Measurements from ENCODE around the gene OSGEP.
"Not testable (repeated sequence)": the region's sequence is repeated elsewhere in the genome, so short reads cannot be mapped to it uniquely, and the experiment has no call there.

Gene OSGEP

DNA sequence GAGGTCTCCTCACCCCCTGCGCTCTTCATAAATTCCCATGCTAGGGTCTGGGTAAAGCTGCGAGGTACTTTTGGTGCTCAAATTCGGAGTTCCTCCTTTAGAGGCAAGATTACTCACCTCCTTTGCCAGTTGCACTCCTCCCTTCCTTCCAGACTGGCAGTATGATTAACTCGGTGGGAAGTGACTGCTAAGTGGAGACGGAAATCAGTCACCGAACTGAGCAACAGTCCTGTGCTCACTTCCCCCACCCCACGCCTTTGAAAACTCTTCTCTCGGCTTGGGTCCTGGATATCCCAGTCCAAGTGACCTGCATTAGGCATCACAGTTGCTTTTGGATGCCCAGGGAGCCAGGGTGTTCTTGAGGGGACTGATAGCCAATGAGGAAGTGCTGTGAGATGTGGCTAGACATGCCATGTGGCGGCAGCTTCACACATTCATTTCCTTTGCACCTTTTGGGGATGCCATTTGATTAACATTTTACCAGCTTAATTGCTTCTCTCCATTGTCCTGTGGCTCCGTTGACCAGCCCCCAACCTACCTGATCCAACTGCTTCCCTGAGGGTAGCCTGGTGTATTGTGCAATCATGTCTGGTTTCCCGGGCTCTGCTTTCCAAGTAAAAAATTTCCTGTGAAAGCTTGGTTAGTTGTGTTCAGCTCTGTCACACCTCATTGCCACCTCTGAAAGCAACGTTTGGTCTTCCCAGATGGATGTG is 15.4 kb upstream of the OSGEP start:
- peak; percentile 49 to 55 for DNase-seq (ENCODE audit: low read depth in 2 of 2)

DNA sequence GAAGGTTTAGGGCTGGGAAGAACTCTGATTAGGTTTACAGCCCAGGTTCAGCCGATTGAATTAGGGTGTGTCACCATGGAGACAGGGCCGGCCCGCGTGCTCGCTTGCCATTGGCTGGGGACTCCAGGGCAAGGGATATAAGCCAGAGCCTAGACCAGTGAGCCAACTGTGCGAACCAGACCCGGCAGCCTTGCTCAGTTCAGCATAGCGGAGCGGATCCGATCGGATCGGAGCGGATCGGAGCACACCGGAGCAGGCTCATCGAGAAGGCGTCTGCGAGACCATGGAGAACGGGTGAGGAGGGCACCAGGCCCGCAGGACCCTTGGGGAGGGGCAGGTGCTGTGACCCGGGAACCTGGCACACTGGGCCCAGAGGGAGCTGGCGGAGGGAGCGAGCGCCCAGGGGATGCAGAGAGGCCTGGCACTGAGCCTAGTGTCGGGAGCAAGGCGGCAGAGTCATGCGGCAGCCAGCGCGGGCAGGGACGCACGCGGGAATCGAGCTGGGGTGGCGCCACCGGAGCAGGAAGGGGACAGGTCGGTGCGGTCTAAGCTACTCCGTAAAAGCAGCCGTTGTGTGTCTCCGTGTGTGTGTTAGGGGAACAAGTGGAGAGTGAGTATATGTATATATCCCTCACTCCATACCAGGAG is 14.8 kb upstream of the OSGEP start, which contains the start of gene PNP:
Gene PNP (plus strand): TSS at position 165 of the 648 bp plus-strand sequence. CDS start 119 bp downstream, at position 284.
- peak; percentile 81 to 87 for DNase-seq (ENCODE audit: low read depth in 2 of 2)

DNA sequence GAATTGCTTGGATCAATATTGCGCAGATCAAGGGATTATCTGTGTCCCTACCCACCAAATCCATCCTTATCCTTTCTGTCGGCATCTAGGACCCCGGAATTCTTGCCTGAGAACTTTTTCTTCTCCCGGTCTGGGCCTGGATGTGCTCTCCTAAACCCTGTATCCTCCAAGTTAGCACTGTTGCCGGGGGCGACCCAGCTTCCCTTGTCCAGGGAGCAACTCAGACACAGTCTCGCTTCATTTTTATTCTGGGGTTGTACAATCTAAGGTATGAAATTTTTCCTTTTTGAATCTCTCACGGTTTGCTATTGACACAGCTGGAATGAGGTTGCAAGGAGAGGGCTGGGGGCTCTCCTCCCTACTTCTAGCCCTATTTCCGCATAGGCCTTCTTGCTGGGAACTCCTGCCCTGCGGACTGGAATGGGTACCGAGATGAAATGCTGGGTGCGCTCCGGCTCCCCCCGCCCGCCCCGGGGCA is 14.2 kb upstream of the OSGEP start:
- DNase-seq (ENCODE audit: low read depth in 2 of 2): no peak

DNA sequence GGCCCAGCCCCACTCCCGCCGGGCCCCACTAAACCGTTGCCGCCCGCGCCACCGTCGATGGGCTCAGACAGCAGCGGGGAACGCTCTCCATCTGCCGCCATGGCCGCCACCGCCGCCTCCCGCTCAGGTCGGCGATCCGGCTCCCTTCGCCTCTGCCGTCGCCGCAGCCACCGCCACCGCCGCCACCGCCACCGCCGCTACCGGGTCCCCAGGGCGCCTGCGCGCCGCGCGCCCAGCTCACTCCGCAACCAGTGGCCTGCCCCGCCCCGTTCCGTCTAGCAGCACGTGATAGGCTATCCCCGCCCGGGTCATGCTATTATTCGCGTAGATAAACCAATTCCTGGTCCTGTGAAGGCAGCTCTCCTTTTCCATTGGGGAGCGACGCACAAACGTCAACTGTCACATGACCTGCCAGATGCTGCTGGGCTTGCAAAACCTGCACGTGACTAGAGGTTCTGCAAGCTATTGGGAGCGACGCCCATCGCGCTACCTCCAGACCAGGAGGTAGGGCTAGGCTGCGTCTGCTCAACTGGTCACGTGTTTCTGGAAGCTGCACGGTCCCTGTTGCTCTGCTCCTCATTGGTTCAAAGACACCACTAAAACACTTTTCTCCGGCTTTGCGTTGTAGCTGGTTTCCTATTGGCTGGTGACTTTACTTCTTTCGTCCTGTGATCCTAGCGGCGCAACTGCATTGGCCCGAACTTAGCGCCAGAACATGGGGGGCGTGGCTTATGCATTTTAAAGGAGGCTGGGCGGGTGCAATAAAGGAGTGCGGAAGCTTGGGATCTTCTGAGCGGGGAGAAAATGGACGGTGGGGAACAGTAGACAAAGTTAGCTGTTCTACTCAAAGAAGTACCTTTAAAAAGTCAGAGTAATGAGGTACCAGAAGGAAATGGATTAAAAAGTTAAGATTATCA is 6.9 kb upstream of the OSGEP start, which contains the start of gene PIP4P1:
Gene PIP4P1 (minus strand): TSS at position 210 of the 917 bp plus-strand sequence. CDS start 109 bp downstream, at position 101.
- DNase-seq (ENCODE audit: low read depth in 2 of 2): peak; percentile 97

DNA sequence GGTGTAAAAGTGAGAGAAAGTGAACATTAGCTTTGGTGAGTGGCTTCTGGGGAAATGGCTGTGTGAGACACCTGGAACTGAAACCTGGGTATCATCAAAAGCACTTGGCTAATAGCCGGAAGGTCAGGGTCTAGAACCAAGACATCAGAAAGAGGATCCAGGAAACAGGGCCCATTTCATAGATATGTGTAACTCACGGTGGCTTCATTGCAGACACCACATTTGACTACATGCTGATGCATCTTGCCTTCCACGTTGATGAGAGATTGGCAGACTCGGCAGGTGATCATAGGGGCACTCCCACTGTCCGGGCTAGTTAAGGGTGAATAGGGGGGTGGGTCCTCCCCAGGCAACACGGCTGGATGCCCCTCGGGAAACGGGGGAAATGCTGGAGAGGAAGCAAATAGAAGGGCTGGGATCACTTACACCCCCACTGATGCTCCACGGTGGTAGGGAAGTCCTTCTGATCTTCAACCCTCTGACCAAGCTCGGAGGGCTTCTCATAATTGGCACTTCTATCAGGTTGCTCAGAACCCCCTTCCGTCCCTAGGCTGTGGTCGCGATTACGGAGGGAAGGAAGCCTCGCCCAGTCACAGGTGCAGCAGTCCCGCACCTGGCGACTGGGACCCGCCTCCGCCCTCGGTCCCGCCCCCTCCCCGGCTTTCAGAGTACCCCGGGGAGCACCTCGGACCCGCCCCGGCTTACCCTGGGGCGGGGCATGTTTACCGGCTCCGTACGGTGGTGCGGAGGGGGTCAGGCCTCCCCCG is 6.0 kb upstream of the OSGEP start:
- peak in 1 of 2 experiments; percentile 35 for DNase-seq (ENCODE audit: low read depth in 2 of 2)

DNA sequence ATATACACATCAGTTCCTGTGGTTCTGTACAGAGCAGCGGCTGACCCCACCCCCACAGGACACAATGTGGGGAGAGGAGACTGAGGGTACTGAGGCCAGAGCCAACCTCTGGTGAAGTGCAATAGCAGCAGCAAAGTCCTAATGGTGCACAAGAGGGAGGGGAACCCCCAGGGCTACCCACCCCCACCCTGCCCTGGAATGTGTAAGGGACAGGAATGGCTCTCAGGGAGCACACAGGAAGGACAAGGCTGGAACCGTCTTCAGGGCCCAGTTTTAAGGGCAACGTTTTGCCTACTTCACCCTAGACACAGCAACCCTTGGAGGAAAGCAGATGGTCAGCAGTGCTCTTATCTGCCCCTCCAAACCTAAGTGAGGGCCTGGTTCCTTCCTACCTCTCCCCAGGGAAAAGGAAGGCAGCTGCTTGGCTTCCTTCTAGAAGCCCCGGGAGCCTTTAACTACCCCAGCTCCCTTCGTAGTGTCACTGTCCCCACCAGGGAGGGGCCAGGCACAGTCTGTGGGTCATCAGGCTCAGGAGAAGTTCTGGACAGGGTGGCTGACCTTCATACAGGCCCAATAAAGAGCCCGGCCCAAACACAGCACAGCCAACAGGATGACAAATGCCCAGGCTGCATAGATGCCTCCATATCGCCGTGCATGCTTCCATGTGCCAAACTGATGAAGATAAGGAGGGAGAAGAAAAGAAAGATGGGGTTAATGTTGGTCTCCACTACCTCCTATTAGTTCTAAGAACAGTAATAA is 3.6 kb upstream of the OSGEP start:
- DNase-seq (ENCODE audit: low read depth in 2 of 2): no peak

DNA sequence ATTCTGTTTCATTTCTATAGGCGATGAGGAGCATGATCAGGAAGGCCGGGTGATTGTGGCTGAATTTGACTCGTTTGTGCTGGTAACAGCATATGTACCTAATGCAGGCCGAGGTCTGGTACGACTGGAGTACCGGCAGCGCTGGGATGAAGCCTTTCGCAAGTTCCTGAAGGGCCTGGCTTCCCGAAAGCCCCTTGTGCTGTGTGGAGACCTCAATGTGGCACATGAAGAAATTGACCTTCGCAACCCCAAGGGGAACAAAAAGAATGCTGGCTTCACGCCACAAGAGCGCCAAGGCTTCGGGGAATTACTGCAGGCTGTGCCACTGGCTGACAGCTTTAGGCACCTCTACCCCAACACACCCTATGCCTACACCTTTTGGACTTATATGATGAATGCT is 2.4 kb upstream of the OSGEP start:
- no peak for DNase-seq (ENCODE audit: low read depth in 2 of 2)

DNA sequence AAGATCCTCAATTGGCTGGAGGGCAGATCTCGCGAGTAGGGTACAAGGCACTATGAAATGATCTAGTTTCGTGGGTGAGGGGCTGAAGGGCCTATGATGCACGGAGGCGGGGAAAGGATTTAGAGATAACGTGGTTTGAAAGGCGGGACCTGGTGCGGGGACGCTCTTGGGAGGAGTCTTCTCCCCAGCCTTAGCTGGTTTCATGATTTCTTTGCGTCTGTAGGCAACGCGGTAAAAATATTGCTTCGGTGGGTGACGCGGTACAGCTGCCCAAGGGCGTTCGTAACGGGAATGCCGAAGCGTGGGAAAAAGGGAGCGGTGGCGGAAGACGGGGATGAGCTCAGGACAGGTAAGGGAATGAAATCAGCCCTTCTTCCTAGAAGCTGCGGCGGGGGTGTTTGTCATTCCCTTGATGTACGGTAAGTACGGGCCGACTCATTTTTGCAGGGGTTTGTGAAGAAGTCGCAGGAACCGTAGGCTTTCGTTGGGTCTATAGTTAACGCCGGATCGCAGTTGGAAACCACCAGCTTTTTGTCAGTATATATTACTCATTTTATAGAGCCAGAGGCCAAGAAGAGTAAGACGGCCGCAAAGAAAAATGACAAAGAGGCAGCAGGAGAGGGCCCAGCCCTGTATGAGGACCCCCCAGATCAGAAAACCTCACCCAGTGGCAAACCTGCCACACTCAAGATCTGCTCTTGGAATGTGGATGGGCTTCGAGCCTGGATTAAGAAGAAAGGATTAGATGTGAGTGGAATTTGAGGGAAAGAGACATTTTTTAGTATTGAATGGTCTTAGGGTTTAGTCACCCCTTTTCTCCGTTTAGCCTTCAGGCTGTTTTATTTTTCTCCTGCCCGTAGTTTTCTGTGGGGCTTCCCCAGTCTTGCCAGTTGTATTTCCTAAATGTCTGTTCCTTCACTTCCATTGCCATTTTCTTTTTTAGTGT is 1.0 kb upstream of the OSGEP start:
- DNase-seq (ENCODE audit: low read depth in 2 of 2): no peak

DNA sequence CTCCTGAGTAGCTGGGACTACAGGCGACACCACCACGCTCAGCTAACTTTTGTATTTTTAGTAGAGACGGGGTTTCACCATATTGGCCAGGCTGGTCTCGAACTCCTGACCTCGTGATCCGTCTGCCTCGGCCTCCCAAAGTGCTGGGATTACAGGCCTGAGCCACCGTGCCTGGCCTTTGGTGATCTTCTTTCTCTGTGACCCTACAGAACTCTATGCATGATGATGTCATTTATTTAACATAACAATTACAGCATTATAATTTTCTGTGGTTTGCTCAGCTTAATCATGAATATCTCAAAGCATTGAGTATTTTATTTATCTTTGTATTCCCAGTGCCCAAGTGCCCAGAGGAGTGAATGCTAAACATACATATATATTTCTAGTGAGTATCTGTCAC is 1.8 kb downstream of the OSGEP start:
- not testable (repeated sequence) for DNase-seq (ENCODE audit: low read depth in 2 of 2)

DNA sequence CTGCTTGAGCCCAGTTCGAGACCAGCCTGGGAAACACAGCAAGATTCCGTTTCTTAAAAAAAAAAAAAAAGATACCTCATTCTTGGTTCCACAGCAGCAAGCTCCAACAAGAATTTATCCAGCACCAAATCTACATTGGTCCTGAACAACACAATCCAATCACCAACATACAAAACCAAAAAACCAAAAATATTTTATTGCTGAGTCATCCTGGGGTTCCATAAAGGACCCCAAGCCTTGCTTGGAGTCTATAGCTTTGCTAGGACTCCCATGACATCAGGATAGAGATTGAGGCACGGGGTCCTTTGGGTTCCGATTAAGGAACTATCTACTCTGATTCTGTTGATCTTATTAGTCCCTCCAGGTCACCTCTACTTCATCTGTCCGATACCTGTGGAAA is 7.7 kb downstream of the OSGEP start:
- DNase-seq (ENCODE audit: low read depth in 2 of 2): no peak

DNA sequence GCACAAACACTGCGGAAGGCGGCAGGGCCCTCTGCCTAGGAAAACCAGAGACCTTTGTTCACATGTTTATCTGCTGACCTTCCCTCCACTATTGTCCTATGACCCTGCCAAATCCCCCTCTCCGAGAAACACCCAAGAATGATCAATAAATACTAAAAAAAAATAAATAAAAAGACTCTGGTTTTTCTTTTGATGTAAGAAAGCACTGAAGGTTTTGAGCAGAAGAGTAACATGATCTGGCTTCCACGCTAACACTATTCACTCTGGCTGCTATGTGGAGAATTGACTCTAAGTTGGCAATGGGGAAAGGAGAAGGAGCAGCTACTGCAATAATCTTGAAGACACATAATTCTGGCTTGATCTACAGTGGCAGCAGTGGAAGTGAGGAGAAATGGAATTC is 11.0 kb downstream of the OSGEP start:
- DNase-seq (ENCODE audit: low read depth in 2 of 2): not testable (repeated sequence)

DNA sequence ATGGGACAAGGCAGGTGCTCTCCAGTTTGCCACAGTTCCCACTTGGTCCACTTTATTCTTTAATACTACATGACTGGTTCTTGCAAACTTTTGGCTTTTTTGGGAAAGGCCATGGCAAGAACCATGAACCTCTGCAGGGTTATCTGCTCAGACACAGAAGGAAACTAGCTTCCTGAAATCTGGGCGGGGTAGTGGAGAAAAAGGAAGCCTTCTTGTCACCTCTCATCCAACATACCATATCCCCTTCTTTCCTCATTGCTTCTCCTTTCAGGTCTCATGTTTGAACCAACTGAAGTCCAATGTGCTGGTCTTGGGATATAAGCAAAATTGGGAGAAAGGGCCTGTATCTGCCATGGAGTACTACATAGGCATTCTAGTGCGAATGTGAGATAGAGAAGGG is 13.2 kb downstream of the OSGEP start:
- no peak for DNase-seq (ENCODE audit: low read depth in 2 of 2)

DNA sequence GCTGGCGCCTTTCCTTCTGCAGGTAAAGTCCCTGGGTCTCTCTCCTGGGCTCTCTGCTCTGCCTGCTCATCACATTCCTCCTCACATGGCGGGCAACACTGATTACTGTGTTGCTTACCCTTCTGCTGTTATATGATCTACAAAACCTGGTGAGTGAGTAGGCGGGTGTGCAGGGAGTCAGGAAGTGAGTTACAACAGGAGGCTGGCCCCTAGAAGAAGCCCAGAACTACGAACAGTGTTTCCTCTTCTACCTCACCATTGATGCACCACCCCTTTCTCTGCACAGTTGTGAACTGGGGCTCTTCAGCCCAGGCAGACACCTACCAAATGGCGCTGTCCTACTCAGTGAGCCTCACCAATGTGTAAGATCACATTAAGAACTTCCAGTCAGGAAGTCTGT is 13.7 kb downstream of the OSGEP start:
- peak in 1 of 2 experiments; percentile 7 for DNase-seq (ENCODE audit: low read depth in 2 of 2)

DNA sequence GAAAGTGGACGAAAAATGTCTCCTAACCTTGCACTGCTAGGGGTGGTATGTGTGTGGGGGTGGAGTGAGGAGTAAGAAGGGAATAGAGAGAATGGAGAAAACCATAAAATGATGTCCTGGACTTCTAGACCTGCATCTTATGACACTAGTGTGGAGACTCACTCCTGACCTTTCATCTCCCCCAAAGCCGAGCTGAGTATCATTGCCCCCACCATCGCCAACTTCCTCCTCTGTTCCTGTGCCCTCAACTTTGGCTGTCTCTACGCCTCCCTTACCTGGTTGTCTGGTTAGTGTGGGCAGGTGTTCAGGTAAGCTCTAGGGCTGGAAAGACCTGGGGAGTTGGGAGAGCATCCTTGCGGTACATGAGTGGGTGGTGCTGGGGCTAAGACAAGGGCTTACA is 14.1 kb downstream of the OSGEP start:
- DNase-seq (ENCODE audit: low read depth in 2 of 2): no peak

DNA sequence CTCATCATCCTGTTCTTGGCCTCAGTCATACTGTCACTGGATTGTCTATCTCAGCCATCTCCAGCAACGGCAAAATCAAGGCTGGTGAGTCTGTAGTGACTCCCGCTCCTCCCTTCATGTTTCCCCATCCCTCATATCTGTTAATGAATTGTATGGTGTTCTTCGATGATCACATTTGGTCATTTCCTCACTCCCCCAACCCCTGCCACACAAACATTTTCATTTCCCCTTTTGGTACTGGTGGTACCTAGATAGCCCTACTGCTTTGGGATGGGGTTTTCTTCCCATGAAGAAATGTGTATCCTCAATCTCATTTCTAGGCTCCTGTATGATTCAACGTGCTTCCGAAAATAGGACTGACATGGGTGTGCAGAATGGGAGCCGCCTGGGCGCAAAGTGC is 15.9 kb downstream of the OSGEP start:
- DNase-seq (ENCODE audit: low read depth in 2 of 2): no peak

DNA sequence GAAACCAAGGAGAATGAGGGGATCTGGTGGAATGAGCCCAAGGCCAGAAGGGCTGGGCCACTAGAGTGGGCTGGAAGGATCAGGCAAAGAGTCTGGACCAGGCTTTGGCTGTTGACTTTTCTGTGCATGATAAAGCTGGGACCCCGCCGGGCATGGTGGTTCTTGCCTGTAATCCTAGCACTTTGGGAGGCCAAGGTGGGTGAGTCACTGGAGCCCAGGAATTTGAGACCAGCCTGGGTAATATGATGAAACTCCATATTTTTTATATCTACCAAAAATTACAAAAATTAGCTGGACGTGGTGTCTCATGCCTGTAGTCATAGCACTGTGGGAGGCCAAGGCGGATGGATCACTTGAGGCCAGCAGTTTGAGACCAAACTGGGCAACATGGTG is 18.3 kb downstream of the OSGEP start:
- no peak for DNase-seq (ENCODE audit: low read depth in 2 of 2)

DNA sequence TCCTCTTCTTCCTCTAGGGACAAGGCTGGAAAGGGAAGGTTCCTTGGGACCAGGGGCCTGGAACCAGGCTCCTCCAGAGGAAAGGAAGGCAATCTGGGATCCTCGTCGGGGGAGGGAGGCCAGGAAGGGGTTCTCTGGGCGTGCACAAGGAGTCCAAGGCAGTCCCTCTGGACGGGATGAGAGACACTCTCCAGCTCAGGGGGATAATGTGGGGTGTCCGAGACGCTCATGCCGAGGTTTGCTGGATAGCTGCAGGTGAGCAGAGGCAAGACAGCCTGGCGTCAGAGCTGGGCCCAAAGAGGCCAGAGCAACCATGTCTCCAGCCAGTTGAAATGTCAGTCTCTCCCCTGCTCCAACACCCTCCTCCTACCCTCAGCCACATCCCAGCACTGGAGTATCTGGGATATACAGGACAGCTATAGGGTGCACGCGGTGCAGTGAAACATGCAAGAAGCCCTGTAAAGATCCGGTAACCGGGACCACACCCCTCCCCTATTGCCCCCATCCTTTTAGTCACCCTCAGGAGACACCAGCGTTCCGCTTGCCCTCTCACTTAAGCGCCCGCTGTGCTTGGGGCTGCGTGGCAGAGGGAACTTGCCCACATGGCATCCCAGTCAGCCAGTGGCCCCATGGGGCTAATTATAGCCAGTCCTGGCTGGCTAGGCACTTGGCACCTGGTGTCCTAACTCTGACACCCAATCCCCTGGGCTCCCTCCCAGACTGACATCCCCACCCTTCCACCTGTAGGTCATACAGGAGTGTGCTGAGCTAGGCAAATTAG is 18.8 kb downstream of the OSGEP start, which contains the start of gene KLHL33:
Gene KLHL33 (minus strand): TSS at position 585 of the 781 bp plus-strand sequence. CDS start 355 bp downstream, at position 230.
- DNase-seq (ENCODE audit: low read depth in 2 of 2): no peak

Measured in stimulated activated CD4-positive, alpha-beta T cell treated with anti-CD3 and anti-CD28 coated beads, Interleukin-12 subunit alpha, Interleukin-12 subunit beta, amount 100 ng/mL, for 24 hours (primary cell).